HepG2 (cell line): Measurements from ENCODE around the gene LMCD1. TPM values are rescaled to one million over a fixed set of nuclear protein-coding genes. Genes with fewer than 3 reads are reported as not detected.

ENCODE experiments used
- ARID2 ChIP-seq: sonication (generic); formaldehyde crosslinking; IDR thresholded peaks from 2 replicates; pipeline ENCODE4 v1.8.1; 2022; ENCODE audit warnings: mild to moderate bottlenecking, missing genetic modification reagents, borderline replicate concordance
- CBX1 ChIP-seq: IDR thresholded peaks from one replicate; pipeline ENCODE4 v1.6.1; 2016; ENCODE audit warnings: antibody characterized with exemption, low read depth
- IRF1 ChIP-seq: sonication (generic); formaldehyde crosslinking; IDR thresholded peaks from 2 replicates; pipeline ENCODE4 v1.4.0; 2020; ENCODE audit warnings: low read depth, mild to moderate bottlenecking, missing genetic modification reagents
- KAT8 ChIP-seq: IDR thresholded peaks from 2 replicates; pipeline ENCODE4 v1.6.1; 2016; ENCODE audit warnings: missing genetic modification reagents, missing compliant biosample characterization
- MEIS2 ChIP-seq: sonication (generic); formaldehyde crosslinking; IDR thresholded peaks from 2 replicates; pipeline ENCODE4 v1.9.0; 2021; ENCODE audit warnings: mild to moderate bottlenecking, missing genetic modification reagents
- PTBP1 ChIP-seq: fragments of 200-400 bp; formaldehyde crosslinking; IDR thresholded peaks from 2 replicates; pipeline ENCODE4 v1.6.1; 2018; ENCODE audit warnings: low read length, low read depth; ENCODE audit not compliant: poor library complexity, severe bottlenecking
- SNRNP70 ChIP-seq: fragments of 200-400 bp; formaldehyde crosslinking; IDR thresholded peaks from 2 replicates; pipeline ENCODE4 v1.6.1; 2017; ENCODE audit warnings: mild to moderate bottlenecking, low read depth, low read length, moderate library complexity
- TRIM24 ChIP-seq: sonication (generic); formaldehyde crosslinking; IDR thresholded peaks from 2 replicates; pipeline ENCODE4 v1.8.0; 2022; ENCODE audit warnings: mild to moderate bottlenecking, missing genetic modification reagents
- ZFP1 ChIP-seq: IDR thresholded peaks from 2 replicates; pipeline ENCODE4 v1.6.1; 2016
- ZKSCAN5 ChIP-seq: sonication (generic); formaldehyde crosslinking; IDR thresholded peaks from 2 replicates; pipeline ENCODE4 v1.5.1; 2020; ENCODE audit warnings: mild to moderate bottlenecking, missing genetic modification reagents
- ZMAT5 ChIP-seq: sonication (generic); formaldehyde crosslinking; IDR thresholded peaks from 2 replicates; pipeline ENCODE4 v1.5.0; 2020; ENCODE audit warnings: mild to moderate bottlenecking, low read depth, missing genetic modification reagents, borderline replicate concordance
- ZNF24 ChIP-seq: fragments of 450-650 bp; IDR thresholded peaks from 2 replicates; pipeline ENCODE4 v1.6.1; 2017; ENCODE audit warnings: antibody characterized with exemption, mild to moderate bottlenecking
- ZNF383 ChIP-seq: sonication (generic); formaldehyde crosslinking; IDR thresholded peaks from 2 replicates; pipeline ENCODE4 v1.4.0; 2020; ENCODE audit warnings: missing genetic modification reagents, mild to moderate bottlenecking, borderline replicate concordance
- ZNF460 ChIP-seq: sonication (generic); formaldehyde crosslinking; IDR thresholded peaks from 2 replicates; pipeline ENCODE4 v1.5.1; 2020; ENCODE audit warnings: missing genetic modification reagents, mild to moderate bottlenecking, borderline replicate concordance
- ZNF713 ChIP-seq: sonication (generic); formaldehyde crosslinking; IDR thresholded peaks from 2 replicates; pipeline ENCODE4 v1.4.0; 2020; ENCODE audit warnings: mild to moderate bottlenecking, missing genetic modification reagents
- ZZZ3 ChIP-seq: sonication (generic); formaldehyde crosslinking; IDR thresholded peaks from 2 replicates; pipeline ENCODE4 v1.4.0; 2020; ENCODE audit warnings: missing genetic modification reagents, mild to moderate bottlenecking, borderline replicate concordance
- polyA plus RNA-seq, 8 experiments: library from polyadenylated mRNA; depleted of rRNA in 3 of 8; stranded (reverse) in 7 of 8; unstranded in 1 of 8; fragments of >200 nt; fragmentation: Illumina TruSeq in 4 of 8; extraction: Trizol in 4 of 8; gene quantifications; 2 replicates each; pipeline versions ENCODE4 v1.2.1 to v1.2.3, GENCODE V29; 2011 to 2016; ENCODE audit warnings: low read depth in 4 of 8, missing spikeins in 1 of 8, mixed read lengths in 1 of 8; ENCODE audit not compliant: insufficient read depth in 1 of 8
- total RNA-seq, 5 experiments: library from RNA; depleted of rRNA; stranded (reverse); fragments of >200 nt; fragmentation: Illumina TruSeq; extraction: Trizol; gene quantifications; 2 replicates each; pipeline ENCODE4 v1.2.3, GENCODE V29; 2016; ENCODE audit warnings: low read depth in 1 of 5
- TF ChIP-seq, protein P1 (sequence below), 2 experiments: sonication (generic) in 1 of 2; formaldehyde crosslinking in 1 of 2; IDR thresholded peaks; 2 replicates each; pipeline versions ENCODE4 v1.6.1 to v1.9.0; 2014 to 2022; ENCODE audit warnings: antibody characterized with exemption in 1 of 2, borderline replicate concordance in 1 of 2, inconsistent platforms in 1 of 2, low read depth in 1 of 2, missing genetic modification reagents in 1 of 2
- TF ChIP-seq, protein P2 (sequence below): sonication (generic); formaldehyde crosslinking; IDR thresholded peaks from 2 replicates; pipeline ENCODE4 v1.5.1; 2020; ENCODE audit warnings: missing genetic modification reagents, mild to moderate bottlenecking, borderline replicate concordance
- TF ChIP-seq, protein P3 (sequence below): IDR thresholded peaks from 2 replicates; pipeline ENCODE4 v1.6.1; 2012; ENCODE audit warnings: low read depth, low read length, improper control_type of control experiment

Gene LMCD1
- total and polyA plus RNA-seq, 2 of the 13 experiments (the other 11 are each of a cell fraction or from before 2014, with no cell fraction given) = 6.2 to 7.1 TPM

DNA sequence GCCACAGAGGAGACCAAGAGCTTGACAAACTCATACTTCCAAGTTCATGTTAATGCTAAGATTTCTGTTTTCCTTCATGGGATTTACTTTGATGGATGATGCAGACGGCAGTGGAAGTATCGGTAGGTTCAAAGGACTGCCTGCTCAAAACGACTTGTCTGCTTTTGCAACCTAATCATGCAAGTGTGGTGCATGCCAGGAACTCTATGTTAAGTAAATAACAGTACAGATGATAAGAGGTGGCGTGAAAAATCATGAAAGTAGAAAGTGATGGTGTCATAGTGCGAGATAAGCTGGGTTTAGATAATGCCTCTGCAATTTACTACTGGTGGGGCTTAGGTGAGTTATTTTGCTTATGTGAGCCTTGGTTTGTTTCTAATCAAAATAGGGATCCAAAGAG is 14.7 kb upstream of the LMCD1 start (continued):
- TF ChIP-seq TRIM24 (CRISPR knock-in tag) = peak; percentile 22; the same call in 1 of the 2 replicates
- peak; percentile 58; the same call in 1 of the 2 replicates for TF ChIP-seq MEIS2
- no peak for TF ChIP-seq ZNF460
- TF ChIP-seq ZNF383 (CRISPR knock-in tag) = no peak
- TF ChIP-seq ZNF713 (CRISPR knock-in tag) = no peak
- TF ChIP-seq CBX1 = no peak
- TF ChIP-seq, protein P1, sequence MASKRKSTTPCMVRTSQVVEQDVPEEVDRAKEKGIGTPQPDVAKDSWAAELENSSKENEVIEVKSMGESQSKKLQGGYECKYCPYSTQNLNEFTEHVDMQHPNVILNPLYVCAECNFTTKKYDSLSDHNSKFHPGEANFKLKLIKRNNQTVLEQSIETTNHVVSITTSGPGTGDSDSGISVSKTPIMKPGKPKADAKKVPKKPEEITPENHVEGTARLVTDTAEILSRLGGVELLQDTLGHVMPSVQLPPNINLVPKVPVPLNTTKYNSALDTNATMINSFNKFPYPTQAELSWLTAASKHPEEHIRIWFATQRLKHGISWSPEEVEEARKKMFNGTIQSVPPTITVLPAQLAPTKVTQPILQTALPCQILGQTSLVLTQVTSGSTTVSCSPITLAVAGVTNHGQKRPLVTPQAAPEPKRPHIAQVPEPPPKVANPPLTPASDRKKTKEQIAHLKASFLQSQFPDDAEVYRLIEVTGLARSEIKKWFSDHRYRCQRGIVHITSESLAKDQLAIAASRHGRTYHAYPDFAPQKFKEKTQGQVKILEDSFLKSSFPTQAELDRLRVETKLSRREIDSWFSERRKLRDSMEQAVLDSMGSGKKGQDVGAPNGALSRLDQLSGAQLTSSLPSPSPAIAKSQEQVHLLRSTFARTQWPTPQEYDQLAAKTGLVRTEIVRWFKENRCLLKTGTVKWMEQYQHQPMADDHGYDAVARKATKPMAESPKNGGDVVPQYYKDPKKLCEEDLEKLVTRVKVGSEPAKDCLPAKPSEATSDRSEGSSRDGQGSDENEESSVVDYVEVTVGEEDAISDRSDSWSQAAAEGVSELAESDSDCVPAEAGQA (IDR thresholded peaks at IDR 0.05; ENCODE audit: low read depth) = peak; percentile 67; the same call in 1 of the 2 replicates
- TF ChIP-seq, protein P1 (CRISPR knock-in tag; IDR thresholded peaks at IDR 0.05; ENCODE audit: borderline replicate concordance) = no peak
- TF ChIP-seq ZKSCAN5 (CRISPR knock-in tag) = no peak
- no peak for TF ChIP-seq ZZZ3
- TF ChIP-seq, protein P2, sequence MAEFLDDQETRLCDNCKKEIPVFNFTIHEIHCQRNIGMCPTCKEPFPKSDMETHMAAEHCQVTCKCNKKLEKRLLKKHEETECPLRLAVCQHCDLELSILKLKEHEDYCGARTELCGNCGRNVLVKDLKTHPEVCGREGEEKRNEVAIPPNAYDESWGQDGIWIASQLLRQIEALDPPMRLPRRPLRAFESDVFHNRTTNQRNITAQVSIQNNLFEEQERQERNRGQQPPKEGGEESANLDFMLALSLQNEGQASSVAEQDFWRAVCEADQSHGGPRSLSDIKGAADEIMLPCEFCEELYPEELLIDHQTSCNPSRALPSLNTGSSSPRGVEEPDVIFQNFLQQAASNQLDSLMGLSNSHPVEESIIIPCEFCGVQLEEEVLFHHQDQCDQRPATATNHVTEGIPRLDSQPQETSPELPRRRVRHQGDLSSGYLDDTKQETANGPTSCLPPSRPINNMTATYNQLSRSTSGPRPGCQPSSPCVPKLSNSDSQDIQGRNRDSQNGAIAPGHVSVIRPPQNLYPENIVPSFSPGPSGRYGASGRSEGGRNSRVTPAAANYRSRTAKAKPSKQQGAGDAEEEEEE (CRISPR knock-in tag) = no peak
- TF ChIP-seq SNRNP70 = no peak
- TF ChIP-seq, protein P3, sequence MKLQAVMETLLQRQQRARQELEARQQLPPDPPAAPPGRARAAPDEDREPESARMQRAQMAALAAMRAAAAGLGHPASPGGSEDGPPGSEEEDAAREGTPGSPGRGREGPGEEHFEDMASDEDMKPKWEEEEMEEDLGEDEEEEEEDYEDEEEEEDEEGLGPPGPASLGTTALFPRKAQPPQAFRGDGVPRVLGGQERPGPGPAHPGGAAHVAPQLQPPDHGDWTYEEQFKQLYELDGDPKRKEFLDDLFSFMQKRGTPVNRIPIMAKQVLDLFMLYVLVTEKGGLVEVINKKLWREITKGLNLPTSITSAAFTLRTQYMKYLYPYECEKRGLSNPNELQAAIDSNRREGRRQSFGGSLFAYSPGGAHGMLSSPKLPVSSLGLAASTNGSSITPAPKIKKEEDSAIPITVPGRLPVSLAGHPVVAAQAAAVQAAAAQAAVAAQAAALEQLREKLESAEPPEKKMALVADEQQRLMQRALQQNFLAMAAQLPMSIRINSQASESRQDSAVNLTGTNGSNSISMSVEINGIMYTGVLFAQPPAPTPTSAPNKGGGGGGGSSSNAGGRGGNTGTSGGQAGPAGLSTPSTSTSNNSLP = peak; percentile 69; the same call in 1 of the 2 replicates
- no peak; the same call in 1 of the 2 replicates for TF ChIP-seq KAT8
- TF ChIP-seq ZMAT5 (CRISPR knock-in tag) = no peak
- TF ChIP-seq IRF1 = no peak
- no peak for TF ChIP-seq ARID2
- no peak for TF ChIP-seq ZNF24
- no peak for TF ChIP-seq PTBP1
- no peak for TF ChIP-seq ZFP1
